Epidermal melanocyte (primary cell): ENCODE data around the gene PLXNB3.
"Not testable (repeated sequence)": the region's sequence is repeated elsewhere in the genome, so short reads cannot be mapped to it uniquely, and the experiment has no call there.

ENCODE experiments used
- DNase-seq: peaks from one replicate; pipeline ENCODE4 v3.0.0; 2011; ENCODE audit warnings: low spot score; ENCODE audit not compliant: insufficient read length

PLXNB3 gene

DNA sequence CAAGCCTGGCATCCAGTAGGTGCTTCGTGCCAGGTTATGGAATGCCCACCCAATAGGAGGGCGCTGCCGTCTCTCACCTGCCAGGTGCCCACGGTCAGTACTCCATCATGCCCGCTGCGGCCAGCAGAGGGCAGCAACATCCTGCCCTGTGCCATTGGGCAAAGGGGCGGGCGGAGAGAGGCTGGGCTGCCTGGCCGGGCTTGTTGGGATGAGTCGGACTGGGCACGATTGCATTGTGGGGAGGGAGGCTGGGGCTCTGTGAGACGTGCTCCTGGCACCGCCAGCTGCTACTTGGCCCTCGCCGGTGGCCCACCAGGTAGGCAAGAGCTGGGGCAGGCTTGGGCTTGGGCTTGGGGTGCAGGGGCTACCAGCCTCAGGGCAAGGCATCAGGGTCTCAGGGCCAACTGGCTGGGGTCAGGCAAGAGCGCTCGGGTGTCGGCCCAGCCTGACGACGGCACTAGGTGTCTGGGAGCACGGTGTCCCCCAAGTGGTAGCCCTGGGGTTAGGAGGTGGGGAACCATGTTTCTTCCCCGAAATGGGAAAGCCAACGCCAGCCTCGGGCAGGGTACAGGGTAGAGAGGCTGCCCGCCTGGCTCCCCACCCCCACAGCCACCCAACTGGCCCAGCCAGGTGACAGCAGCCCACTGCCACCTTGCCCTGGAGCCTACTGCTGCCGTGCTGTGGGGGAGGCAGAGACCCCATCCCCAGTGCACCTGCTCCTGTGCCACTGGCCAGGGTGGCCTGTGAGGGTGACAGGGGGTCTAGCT lies at the start of gene PLXNB3:
TSS of gene PLXNB3 (plus strand) at position 261 of the 767 bp plus-strand sequence. CDS start 1,287 bp downstream, outside the sequence.
- peak; percentile 64 for DNase-seq

DNA sequence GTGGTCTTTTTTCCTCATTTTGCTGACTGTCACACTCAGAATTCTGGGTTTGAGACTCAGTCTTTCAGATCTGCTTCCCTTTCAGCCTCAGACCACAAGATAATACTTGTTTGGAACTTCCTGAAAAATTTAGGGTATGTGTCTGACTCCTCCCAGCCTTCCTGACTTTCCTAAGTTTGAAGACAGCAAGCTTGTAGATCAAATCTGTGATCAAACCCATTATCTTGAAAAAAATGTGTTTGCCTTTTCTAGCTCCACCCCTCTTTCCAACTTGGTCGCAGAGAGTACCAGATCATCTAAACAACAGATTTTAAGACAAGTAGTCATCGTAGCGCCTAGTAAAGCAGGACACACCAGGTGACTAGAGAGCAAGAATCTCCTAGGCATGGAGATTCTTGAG lies 49.8 kb upstream of the PLXNB3 start:
- no peak for DNase-seq

DNA sequence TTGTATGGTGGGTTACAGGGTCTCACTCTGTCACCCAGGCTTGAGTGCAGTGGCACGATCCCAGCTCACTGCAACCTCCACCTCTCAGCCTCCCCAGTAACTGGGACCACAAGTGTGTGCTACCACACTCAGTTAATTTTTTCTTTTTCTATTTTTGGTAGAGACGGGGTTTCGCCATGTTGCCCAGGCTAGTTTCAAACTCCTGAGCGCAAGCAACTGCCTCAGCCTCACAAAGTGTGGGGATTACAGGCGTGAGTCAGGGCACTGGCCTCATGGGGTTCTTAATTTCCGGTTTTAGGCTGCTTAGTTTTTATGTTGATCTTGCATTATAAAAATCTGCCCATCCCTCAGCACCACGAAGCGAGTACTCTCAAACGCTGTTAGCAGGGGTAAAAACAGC lies 46.6 kb upstream of the PLXNB3 start:
- no peak for DNase-seq

DNA sequence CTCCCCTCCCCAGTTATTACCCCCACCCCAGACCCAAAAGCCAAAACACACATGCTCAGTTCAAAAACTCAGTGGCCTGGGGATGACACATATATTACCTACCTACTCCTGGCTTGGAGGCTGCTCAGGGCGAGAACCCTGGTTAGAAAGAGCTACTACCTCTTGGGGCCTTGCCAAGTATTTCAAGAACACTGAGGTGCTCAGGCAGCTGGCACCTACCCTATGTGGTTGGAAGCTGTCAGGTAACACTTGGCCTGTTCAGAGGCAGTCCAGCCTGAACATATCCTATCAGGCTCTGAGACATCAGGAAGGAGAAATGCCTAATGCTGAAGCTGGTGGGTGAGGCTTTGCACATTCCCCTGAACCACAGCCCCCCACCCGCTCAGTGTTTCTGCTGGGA lies 44.8 kb upstream of the PLXNB3 start:
- DNase-seq = no peak

DNA sequence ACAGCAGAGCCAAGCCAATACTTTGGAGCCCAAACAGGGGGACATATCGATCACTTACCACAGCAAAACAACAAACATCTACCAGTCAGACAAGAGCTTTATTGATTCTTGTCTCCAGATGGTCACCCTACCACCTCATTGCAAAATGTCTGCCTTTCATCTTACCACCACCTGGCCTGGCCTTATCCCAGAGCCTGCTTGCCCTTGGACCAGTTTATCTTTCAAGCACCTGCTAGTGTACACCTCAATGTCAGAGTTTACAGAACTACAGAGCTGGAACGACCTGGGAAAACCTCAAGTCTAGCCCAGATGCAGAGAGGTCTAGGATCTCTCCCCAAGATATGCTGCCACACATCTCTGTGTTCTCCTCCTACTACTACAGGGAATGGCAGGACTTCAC lies 44.3 kb upstream of the PLXNB3 start:
- DNase-seq = no peak

DNA sequence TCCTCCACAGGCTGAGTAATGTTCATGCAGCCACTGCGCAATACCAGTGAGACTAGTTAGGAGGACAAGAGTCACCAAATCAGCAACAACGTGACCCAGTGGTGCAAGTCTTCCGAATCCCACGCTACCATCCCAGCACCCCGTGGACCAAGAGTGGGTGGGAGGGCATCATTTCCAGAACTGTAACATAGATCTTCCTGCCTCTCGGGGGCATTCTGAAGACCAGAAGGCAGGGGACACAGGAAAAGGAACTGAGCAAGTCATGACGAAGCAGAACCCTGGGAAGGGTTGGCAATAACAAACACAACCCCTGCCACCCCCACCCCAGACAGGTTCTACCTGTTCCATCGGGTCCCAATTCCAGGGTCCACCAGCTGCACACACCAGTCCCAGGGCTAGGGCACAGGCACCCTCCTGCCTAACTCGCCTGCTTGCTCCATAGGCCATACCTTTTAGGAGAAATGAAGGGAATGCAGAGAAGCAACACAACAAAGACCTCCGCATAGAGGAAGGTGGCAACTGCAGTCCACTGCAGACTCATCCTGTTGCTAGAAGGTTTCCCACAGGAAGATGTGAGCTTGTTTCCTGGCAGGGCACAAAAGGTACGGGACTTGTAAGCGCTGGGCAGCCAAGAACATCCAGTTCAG lies 41.2 kb upstream of the PLXNB3 start:
- no peak for DNase-seq

DNA sequence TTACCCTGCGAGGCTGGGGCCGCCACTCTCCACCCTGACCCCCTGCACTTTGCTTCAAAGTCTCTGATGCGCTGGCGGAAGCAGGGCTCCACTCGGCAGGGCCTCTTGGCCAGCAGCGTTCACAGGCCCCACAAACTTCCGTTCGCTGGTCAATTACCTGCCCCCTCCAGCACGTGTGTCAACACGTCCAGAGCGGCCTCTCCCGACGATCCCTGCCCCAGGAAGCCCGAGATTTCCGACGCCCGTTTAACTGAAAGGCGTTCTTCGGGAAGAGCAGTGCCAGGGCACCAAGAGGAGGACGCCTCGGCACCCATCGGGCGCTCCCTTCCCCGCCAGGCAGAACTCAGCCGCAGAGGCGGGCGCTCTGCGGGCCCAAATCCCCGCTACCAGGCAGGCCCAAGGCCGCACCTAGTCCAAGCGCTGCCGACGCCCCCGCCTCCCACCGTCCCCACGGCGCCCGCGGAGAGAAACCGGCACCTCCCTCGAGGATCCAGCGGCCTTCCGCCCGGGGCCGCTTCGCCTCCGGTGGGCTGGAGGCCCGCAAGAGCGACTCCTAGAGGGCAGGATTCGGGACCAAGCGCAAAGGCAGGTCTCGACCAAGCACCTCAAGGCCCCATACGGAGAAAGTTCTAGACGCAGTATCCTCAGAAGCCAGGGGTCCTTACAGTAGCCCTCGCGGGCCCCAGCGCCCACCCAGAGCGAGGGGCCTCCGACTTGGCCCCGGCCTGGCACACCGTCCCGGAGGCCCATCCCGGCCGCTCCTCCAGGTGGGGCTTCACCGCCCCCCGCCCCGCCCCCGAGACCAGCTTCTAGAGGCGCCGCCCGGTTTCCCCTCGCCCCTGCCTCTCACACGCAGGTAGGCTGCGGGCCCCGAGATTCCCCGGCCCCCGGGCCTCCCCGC lies 40.4 kb upstream of the PLXNB3 start:
- no peak for DNase-seq

DNA sequence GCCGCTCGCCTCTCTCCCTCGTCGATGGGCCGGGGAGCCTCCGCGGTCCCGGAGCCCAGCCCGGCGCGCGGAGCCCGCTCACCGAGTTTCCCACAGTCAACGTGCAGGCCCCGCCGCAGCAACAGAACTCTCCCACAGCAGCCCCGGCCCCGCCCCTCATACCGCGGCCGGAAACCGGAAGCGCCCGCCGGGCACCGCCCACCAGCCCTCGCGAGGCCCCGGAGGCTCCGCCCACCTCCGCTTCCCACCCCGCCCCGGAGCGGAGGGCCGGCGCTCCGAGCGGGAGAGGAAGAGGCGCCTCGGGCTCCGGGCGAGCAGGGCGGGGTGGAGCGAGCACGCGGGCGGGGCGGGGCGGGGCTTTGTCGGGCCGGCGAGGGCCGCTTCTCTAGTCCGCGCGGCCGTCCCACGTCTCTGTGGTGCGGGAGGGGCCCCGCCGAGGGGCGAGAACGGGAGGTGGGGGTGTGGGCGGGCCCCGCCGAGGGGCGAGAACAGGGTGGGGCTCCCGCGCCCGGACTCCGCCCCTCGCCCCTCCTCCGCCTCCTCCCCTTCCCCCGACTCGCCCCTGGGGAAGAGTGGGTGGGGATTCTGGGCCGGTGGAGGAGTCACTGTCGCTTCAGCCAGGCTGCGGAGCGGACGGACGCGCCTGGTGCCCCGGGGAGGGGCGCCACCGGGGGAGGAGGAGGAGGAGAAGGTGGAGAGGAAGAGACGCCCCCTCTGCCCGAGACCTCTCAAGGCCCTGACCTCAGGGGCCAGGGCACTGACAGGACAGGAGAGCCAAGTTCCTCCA lies 39.6 kb upstream of the PLXNB3 start, which contains the start of the genes ABCD1 and BCAP31:
TSS of gene ABCD1 (plus strand) at position 605 of the 787 bp plus-strand sequence. CDS start 411 bp downstream, outside the sequence.
TSS of gene BCAP31 (minus strand) at position 136 of the 787 bp plus-strand sequence. CDS start 1,143 bp downstream, outside the sequence.
- DNase-seq = peak; percentile 90

DNA sequence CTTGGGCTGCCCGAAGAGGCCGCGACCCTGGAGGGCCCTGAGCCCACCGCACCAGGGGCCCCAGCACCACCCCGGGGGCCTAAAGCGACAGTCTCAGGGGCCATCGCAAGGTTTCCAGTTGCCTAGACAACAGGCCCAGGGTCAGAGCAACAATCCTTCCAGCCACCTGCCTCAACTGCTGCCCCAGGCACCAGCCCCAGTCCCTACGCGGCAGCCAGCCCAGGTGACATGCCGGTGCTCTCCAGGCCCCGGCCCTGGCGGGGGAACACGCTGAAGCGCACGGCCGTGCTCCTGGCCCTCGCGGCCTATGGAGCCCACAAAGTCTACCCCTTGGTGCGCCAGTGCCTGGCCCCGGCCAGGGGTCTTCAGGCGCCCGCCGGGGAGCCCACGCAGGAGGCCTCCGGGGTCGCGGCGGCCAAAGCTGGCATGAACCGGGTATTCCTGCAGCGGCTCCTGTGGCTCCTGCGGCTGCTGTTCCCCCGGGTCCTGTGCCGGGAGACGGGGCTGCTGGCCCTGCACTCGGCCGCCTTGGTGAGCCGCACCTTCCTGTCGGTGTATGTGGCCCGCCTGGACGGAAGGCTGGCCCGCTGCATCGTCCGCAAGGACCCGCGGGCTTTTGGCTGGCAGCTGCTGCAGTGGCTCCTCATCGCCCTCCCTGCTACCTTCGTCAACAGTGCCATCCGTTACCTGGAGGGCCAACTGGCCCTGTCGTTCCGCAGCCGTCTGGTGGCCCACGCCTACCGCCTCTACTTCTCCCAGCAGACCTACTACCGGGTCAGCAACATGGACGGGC lies 38.8 kb upstream of the PLXNB3 start:
- DNase-seq = no peak

DNA sequence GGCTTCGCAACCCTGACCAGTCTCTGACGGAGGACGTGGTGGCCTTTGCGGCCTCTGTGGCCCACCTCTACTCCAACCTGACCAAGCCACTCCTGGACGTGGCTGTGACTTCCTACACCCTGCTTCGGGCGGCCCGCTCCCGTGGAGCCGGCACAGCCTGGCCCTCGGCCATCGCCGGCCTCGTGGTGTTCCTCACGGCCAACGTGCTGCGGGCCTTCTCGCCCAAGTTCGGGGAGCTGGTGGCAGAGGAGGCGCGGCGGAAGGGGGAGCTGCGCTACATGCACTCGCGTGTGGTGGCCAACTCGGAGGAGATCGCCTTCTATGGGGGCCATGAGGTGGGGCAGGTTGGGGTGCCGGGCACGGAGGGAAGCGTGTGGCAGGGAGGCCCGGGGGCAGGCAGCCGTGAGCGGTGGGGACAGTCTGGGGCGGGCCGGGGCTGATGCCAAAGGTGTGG lies 38.2 kb upstream of the PLXNB3 start:
- no peak for DNase-seq

DNA sequence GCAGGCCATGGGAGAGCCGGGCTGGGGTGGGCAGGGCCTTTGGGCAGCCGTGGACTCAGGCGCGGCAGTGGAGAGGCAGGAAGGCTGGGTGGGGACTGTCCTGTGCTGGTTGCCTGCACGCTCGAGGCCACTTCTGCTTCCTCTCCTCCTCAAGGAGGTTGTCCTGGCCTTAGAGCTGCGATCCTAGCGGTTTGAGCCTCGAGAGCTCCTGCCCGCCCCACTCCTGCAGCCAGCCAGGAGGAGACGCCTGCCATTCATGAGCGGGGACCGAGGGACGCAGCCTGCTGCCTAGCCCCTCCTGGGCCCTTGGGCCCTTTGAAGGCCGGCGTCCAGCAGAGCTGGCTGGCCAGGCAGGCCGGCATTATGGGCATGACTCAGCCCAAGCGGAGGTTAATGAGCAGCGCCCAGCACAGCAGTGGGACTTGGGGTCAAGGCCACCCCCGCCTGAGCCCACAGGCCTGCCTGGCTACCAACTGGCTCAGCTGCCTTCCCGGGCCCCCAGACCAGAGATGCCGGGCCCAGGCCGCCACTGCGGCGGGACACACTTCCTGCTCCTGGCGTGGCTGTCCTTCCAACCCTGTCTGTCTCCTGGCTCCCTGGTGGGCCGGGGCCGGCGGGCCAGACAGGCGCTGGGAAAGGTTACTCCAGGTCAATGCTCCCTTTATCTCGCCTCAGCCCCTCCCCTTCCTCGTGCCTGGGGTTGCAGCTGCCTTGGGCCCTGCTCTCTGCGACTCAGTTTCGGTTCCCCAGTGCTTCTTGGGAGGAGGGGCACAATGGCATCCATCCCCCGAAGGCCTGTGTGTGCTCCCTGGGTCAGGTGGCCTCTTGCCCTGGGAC lies 37.5 kb upstream of the PLXNB3 start:
- peak; percentile 46 for DNase-seq

DNA sequence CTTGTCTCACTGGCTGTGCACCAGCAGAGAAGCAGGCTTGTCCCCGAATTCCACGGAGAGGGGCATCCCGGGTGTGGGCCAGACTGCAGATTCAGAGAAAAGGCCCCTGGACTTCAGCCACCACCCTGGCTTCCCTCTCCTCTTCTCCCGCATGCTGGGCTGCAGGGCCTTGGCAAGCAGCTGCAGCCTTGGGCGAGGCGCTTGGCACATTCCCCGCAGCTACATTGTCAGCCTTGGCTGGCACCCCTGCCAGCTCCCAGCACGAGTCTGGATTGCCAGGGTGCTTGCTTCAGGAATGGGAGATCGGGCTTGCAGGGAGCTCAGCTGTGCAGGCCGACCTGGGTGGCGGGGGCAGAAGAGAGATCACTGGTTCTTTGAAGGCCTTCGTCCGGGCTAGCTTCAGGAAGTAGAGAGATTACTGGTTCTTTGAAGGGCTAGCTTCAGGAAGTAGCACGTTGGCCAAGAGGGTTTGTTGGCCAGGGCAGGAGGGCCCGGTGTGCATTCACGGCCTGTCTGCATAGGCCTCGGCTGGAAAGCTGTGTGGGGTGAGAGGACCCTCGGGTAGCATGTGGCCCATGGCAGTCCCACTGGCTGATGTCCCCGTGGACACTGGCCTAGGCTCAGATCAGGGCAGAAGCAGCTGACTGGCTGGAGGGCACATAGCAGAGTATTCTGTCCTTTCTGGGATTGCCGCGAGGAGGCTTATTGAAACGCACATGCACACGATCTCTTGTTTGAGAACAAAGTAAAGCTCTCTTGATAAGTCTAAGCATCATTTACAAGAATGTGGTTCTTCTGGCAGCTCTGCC lies 36.7 kb upstream of the PLXNB3 start:
- DNase-seq = no peak

DNA sequence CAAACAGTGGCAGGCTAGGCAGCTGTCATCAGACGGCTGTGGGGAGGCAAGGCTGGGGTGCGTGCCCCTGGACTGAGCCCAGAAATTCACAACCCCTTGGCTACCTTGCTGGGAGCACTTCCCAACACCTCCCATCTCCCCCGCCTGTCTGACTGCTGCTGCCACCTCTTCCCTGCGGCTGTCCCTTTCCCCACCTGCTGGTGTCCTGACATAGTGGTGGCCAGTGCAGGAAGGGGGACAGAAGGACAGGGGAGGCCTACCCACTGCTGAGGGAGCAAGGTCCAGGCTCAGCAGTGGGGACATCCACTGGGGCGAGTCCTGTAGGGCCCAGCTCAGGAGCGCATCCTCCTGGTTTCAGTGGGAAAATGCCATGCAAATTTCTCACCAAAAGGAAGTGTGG lies 36.0 kb upstream of the PLXNB3 start:
- DNase-seq = no peak

DNA sequence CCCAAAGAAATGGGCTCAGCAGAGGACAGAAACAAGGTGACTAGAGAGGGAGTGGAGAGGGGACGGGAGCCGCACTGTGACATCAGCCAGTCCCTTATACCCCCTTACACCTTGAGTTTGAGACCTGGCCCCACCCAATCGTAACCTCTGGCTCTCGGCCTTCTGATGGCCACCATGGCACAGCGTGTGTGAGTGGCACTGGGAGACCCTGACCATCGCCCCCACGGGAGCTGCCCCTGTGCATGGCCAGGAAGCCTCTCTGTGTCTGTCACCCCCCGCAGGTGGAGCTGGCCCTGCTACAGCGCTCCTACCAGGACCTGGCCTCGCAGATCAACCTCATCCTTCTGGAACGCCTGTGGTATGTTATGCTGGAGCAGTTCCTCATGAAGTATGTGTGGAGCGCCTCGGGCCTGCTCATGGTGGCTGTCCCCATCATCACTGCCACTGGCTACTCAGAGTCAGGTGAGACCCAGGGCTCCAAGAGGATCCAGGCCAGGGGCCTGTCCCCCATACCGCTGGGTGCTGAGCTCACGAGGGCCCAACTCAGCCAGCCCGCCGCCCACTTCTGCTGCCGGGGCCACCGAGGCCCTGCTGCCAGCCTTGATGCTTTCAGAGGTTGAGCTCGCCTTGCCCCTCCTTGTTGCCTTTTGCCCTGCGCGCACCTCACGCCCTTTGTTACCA lies 35.0 kb upstream of the PLXNB3 start:
- no peak for DNase-seq

DNA sequence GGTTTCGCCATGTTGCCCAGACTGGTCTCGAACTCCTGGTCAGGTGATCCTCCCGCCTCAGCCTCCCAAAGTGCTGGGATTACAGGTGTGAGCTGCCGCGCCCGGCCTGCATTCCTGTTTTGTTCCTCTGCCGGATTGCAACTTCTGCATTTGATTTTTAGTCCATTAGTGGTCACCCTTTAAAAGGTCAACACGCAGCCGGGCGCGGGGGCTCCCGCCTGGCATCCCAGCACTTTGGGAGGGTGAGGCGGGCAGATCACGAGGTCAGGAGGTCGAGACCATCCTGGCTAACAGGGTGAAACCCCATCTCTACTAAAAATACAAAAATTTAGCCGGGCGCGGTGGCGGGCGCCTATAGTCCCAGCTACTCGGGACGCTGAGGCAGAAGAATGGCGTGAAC lies 33.9 kb upstream of the PLXNB3 start:
- DNase-seq = not testable (repeated sequence)

DNA sequence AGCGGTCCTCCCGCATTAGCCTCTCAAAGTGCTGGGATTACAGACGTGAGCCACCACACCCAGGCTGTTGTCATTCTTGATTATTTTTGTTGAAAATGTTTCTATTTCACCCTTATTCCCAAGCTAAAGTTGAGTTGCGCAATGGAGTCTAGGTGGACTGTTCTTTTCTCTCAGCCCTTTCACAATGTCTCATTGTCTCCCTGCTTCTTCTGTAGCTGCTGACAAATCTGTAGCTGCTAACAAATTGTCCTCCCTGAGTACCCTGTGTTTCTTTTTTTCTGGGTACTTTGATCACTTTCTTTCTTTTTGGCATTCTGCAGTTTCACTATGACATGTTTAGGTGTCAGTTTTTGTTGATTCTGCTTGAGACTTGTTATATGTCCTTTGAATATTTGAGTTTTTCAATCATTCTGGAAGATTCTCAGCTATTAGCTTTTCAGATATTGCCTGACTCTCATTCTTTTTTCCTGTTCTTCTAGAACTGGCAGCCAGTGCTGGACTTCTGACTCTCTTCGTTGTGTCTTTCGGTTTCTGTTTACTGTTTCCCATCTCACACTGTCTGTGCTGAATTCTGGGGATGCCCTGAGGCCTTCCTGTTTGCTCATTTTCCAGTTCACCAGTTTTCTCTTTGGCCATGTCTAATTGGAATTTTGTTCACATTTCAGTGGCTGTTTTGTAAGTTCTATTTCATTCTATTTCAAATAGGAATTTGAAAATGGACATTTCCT lies 32.8 kb upstream of the PLXNB3 start:
- DNase-seq = no peak

DNA sequence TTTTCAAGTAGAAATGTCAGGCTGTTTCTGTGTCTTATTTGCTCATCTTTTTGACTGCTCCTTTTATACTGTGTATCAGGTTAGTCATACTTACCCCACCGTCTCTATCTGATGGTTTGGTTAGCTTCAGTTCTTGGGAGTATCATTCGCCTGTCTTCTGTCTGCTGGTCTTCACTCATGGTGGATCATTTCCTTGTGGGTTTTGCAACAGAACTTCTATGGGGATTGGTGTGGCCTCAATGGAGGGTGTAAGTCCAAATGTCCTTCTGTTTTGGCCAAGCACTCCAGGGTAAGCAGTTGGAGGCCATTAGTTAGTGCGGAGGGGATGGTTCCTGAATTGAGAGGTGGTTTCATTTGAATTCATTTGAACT lies 32.2 kb upstream of the PLXNB3 start:
- no peak for DNase-seq
